ENCODE results near the gene KCNA10. TPM values are rescaled to one million over a fixed set of nuclear protein-coding genes. Genes with fewer than 3 reads are reported as not detected.
A peak's percentile ranks its signal among the peaks of the same experiment; 100 is the strongest.

Gene KCNA10
- total RNA-seq, 2 experiments from 2014 or later: not detected

DNA sequence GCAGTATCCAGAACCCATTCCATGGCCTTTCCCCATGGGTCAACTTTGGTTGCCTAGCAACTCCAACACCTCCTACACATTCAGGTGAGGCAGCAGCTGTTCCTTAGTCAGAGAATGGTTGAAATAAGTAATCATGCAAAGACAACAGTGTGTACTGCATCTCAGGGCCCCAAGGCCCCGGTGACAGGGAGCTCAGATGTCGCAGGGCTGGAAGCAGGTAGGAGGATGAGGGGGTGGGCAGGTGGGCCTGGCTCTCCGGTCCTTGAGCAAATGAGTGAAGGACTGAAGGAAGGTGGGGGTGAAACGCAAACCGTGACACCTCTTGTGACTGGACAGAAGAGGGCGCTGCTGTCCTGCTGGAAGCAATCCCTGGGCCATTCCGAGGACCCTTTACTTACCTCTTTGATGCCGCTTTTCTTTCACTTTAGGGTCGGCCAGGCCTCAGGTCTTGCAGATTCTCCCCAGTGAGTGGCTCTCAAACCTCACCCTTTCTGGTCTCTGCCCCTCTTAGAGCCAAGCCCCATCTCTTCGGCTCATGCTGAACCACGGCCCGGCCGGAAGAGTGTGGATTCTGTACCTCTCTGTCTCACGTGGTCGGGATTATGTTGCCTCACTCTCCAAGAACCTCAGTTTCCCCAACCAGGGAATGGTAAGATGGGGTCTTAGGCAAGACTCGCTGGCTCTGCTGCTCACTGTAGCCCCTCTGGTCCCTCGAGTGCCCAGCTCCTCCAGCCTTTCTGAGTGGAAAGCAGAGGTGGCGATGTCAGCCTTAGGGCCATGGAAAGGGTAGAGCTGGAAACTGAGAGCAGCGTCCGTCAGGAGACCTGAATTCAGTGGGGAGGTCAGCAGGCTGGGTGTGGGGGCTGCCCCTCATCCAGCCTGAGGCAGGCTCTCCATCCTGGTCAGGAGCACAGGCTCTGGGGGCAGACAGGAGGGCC lies 5.6 kb upstream of the KCNA10 start:
- intact Hi-C loops (cut with micrococcal nuclease; ENCODE audit: unreplicated experiment): loop anchor here (1.0 to 10.0 kb wide), 5 partner anchors 91 to 470 kb away; no protein-coding TSS in a partner anchor
- no peak overlapping the region for H3K4me2 ChIP-seq (ENCODE audit: low read length)

DNA sequence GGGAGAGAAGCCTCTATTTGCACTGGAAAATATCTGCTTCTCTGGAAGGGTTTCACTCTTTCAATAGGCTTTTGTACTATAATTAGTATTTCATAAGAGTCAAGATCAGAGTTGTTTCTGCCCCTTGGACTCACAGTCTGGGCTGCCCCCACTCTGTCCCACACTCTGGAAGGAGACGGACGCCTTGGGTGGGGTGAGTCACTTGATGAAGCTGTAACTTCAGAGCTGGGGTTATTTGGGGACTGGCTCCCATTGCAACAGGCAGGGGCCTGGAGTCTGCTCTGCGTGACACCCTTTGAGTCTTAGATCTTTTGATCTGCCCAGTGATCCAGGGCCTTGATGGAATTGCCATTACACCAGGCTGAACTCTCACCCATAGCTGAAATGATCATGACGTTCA lies 4.0 kb upstream of the KCNA10 start:
- H3K27ac ChIP-seq (ENCODE audit: low read depth, low read length, poor library complexity, severe bottlenecking): no peak overlapping the region
- H3K36me3 ChIP-seq (ENCODE audit: insufficient read depth, low read length): no peaks in the 10 kb centered on the region
- H3K9me3 ChIP-seq (ENCODE audit: low read length): no peaks in the 10 kb centered on the region
- H2AFZ ChIP-seq (ENCODE audit: low read length): no peak overlapping the region
- BruUV-seq (replicated peaks): no TSS peak
- H3K9me2 ChIP-seq (ENCODE audit: insufficient read depth, low read length): no peaks in the 10 kb centered on the region
- no peak overlapping the region for H3K4me3 ChIP-seq (ENCODE audit: low read depth, low read length, poor library complexity, severe bottlenecking)
- no peak for TF ChIP-seq EZH2phosphoT487 (IDR thresholded peaks at IDR 0.05; ENCODE audit: borderline replicate concordance, low read depth, low read length)
- no peaks in the 10 kb centered on the region for H3K79me2 ChIP-seq (ENCODE audit: insufficient read depth, low read depth, low read length)
- no peaks in the 10 kb centered on the region for H3K4me1 ChIP-seq (ENCODE audit: insufficient read depth, low read length, poor library complexity, severe bottlenecking)
- ChIA-PET CTCF (ENCODE audit: unreplicated experiment) (interaction anchor here (0.6 kb wide), 1 partner anchor 33 kb away, joined by 4 read pairs; no protein-coding TSS in a partner anchor), POLR2A (no interaction called here)
- H4K20me1 ChIP-seq (ENCODE audit: insufficient read depth, low read length): no peaks in the 10 kb centered on the region
- no peak overlapping the region for H3K4me2 ChIP-seq (ENCODE audit: low read length)
- DNase-seq (ENCODE audit: low spot score): no peak
- intact Hi-C loops (cut with micrococcal nuclease; ENCODE audit: unreplicated experiment): loop anchor here (5.0 to 10.0 kb wide), 2 partner anchors 244 to 472 kb away; no protein-coding TSS in a partner anchor

More for the DNA sequence above, 5.6 kb upstream of the KCNA10 start:
- ChIA-PET POLR2A (no interaction called here), CTCF (ENCODE audit: unreplicated experiment) (interaction anchor here (0.5 to 1.4 kb wide), 8 partner anchors 70 to 263 kb away, joined by 3 to 17 read pairs (median 8); no protein-coding TSS in a partner anchor)
- Histone ChIP-seq H3K27ac (ENCODE audit: low read depth, low read length, poor library complexity, severe bottlenecking) (no peak overlapping the region), H3K79me2 (ENCODE audit: insufficient read depth, low read depth, low read length) (no peaks in the 10 kb centered on the region), H3K9me3 (ENCODE audit: low read length) (no peaks in the 10 kb centered on the region), H3K36me3 (ENCODE audit: insufficient read depth, low read length) (no peaks in the 10 kb centered on the region), H2AFZ (ENCODE audit: low read length) (no peak overlapping the region), H3K4me1 (ENCODE audit: insufficient read depth, low read length, poor library complexity, severe bottlenecking) (no peaks in the 10 kb centered on the region), H4K20me1 (ENCODE audit: insufficient read depth, low read length) (no peaks in the 10 kb centered on the region), H3K4me3 (ENCODE audit: low read depth, low read length, poor library complexity, severe bottlenecking) (no peak overlapping the region), H3K9me2 (ENCODE audit: insufficient read depth, low read length) (no peaks in the 10 kb centered on the region)
- BruUV-seq (replicated peaks): no TSS peak
- peak; percentile 61 for DNase-seq (ENCODE audit: low spot score)
- TF ChIP-seq, protein P1, sequence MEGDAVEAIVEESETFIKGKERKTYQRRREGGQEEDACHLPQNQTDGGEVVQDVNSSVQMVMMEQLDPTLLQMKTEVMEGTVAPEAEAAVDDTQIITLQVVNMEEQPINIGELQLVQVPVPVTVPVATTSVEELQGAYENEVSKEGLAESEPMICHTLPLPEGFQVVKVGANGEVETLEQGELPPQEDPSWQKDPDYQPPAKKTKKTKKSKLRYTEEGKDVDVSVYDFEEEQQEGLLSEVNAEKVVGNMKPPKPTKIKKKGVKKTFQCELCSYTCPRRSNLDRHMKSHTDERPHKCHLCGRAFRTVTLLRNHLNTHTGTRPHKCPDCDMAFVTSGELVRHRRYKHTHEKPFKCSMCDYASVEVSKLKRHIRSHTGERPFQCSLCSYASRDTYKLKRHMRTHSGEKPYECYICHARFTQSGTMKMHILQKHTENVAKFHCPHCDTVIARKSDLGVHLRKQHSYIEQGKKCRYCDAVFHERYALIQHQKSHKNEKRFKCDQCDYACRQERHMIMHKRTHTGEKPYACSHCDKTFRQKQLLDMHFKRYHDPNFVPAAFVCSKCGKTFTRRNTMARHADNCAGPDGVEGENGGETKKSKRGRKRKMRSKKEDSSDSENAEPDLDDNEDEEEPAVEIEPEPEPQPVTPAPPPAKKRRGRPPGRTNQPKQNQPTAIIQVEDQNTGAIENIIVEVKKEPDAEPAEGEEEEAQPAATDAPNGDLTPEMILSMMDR (conservative IDR thresholded peaks at IDR 0.05; ENCODE audit: low read length): peak; percentile 84
- no peak for TF ChIP-seq EZH2phosphoT487 (IDR thresholded peaks at IDR 0.05; ENCODE audit: borderline replicate concordance, low read depth, low read length)

DNA sequence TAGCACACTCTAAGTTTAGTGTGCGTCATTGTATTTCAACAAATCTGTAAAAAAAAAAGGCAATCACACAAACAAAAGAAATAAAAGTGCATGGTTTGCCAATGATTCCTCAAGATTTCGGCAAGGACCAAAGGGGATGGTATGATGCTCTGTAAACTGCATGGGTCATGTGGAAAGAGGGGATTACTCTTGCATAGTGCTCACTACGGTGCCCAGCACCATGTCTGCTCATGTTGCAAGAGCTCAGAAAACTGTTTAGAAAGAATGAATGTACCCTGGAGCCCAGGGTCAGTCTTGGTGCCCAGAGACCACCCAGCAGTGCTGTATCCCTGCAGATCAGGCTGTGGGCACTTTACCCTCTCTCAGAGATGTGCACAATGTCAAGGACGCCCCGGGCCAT lies 3.6 kb upstream of the KCNA10 start:
- Histone ChIP-seq H3K79me2 (ENCODE audit: insufficient read depth, low read depth, low read length) (no peaks in the 10 kb centered on the region), H4K20me1 (ENCODE audit: insufficient read depth, low read length) (no peaks in the 10 kb centered on the region), H3K36me3 (ENCODE audit: insufficient read depth, low read length) (no peaks in the 10 kb centered on the region), H2AFZ (ENCODE audit: low read length) (no peak overlapping the region), H3K9me2 (ENCODE audit: insufficient read depth, low read length) (no peaks in the 10 kb centered on the region), H3K4me3 (ENCODE audit: low read depth, low read length, poor library complexity, severe bottlenecking) (no peak overlapping the region), H3K27ac (ENCODE audit: low read depth, low read length, poor library complexity, severe bottlenecking) (no peak overlapping the region), H3K9me3 (ENCODE audit: low read length) (no peaks in the 10 kb centered on the region), H3K4me1 (ENCODE audit: insufficient read depth, low read length, poor library complexity, severe bottlenecking) (no peaks in the 10 kb centered on the region), H3K4me2 (ENCODE audit: low read length) (no peak overlapping the region)
- ChIA-PET POLR2A (no interaction called here), CTCF (ENCODE audit: unreplicated experiment) (interaction anchor here (1.0 kb wide), 1 partner anchor 259 kb away, joined by 4 read pairs; no protein-coding TSS in a partner anchor)
- intact Hi-C loops (cut with micrococcal nuclease; ENCODE audit: unreplicated experiment): loop anchor here (5.0 to 10.0 kb wide), 2 partner anchors 245 to 472 kb away; no protein-coding TSS in a partner anchor
- no TSS peak for BruUV-seq (replicated peaks)
- no peak for DNase-seq (ENCODE audit: low spot score)
- TF ChIP-seq, protein P1 (conservative IDR thresholded peaks at IDR 0.05; ENCODE audit: low read length): no peak
- TF ChIP-seq EZH2phosphoT487 (IDR thresholded peaks at IDR 0.05; ENCODE audit: borderline replicate concordance, low read depth, low read length): no peak
